Stimulated activated naive CD4-positive, alpha-beta T cell treated with Interleukin-2 at 50 U/mL for 16 hours (primary cell): Measurements from ENCODE around the gene PCP4L1.
"Not testable (repeated sequence)": the region's sequence is repeated elsewhere in the genome, so short reads cannot be mapped to it uniquely, and the experiment has no call there.

Experiments
- DNase-seq: peaks from one replicate; lab custom pipeline; 2025; lab: John Stamatoyannopoulos, UW

PCP4L1 gene

DNA sequence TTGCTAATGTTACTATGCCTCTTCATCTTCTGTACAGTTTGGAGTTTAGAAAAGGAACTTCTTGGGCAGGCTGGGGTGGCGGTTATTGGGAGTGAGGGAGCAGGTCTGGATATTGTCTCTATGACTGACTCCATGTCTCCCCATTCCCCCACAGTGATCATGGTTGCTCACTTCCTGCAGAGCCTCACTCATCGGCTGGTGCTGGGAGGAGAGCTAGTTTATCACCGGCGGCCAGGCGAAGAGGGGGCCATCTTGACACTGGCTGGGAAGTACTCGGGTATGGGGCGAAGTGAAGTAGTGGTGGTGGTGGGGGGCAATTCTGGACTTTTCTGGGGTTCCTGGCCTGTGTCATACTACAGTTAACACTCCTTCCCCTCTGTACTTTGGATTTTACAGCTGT is 30.5 kb upstream of the PCP4L1 start:
- no peak for DNase-seq

DNA sequence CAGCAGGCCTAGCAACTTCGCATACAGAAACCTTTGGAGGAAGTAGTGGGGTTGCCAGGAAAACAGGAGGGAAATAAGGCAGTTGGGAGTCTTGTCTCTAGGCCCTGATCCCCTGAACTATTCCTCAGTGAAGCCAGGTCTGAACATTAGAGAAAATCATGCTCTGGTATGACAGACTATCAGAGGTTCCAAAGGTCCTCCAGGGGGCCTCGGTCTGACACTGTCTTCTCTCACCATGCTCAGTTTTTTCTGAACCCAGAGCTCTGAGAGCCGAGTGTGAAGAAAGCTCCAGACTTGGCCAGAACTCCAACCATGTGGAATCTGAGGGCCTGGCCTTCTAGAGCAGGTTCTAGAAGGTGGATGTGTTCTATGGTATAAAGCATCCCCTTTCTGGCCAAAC is 28.6 kb upstream of the PCP4L1 start:
- DNase-seq = no peak

DNA sequence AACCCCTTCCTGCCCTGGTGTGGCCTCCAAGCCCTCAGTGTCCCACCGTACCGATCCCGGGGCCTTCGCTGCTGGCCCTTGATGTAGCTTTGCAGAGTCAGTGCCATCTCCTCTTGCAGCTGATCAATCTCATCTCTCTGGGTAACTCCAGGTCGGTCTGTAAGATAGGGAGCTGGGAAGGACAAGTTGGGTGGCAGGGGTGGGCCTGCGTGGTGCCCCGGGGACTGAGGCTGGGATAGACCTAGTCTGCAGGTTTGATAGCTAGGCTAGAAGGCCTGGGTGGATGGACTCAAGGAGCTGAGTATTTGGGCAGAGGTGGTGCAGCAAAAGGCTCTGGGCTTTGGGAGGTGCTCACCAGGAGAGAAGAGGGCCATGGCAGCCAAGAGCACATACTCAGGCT is 27.8 kb upstream of the PCP4L1 start:
- DNase-seq = no peak

DNA sequence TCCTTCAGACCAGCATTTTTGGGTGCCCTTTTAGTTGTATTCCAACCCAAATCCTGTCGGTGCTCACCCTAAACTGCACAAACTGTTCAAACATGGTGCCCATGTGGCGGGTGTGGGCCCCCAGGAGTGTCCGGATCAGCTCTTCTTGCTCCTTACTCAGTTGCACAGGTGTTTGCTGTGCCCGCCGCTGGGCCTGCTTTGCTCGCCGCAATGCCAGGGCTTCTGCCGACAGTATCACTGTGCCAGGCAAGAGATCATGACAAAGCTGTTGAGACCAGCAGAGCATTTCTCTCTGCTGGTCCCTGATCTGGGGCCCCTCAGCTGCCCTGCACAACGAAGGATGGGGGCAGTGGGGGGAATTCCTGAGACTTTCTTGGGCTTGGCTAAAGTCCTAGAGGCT is 25.4 kb upstream of the PCP4L1 start:
- no peak for DNase-seq

DNA sequence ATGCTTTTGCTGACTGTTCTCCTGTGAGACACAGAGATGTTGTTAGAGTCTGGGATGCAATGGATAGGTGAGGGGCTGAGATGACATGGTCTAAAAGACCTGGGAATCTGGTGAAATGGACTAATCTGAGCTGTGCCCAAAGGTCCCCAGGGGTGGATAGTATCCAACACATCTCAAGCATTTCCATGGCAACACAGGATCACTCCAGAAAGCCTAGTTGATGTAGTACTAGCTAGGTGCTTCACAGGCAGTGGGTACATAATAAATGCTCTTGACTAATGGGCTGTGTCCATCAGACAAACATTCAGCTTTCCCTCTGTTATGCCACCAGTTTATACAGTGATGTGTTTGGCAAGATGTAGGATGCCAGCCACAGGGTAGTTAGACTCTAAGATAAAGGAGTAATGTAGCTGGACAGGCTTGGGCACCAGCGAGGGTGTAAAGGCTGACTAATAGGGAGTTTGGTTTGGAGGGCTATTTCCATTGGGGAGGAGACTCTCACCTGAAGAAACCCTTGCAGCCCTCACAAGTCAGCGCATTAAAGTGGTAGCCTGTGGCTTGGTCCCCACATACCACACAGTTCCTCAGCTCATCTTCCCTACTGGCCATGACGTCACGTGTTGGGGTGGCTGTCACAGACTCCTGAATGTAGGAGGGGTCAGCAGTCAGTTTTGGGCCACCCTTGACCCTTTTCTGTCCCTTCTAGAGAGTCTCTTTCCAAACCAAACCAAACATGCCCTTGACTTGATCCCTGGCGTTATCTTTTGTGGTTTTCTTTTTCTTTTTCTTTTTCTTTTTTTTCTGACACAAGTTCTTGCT is 22.4 kb upstream of the PCP4L1 start:
- DNase-seq = no peak

DNA sequence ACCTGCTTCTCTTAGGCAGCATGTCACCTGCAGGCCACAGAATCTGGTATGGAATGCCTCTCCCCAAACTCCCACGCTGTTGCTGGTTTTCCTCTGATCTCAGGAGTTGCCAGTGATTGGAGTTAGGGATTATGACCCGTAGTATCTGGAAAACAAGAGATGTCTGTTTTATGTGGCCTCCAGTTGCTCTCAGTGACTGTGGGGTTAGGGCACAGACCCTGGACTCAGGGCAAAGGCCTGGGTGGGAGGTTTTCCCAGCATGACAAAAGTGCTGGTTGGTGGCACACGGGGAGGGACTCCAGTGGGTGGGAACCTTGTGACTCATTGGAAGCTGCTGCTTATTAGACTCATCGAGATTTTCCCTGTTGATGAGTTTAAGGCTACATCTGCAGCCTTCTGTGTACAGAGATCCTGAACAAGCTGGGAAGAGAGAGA is 20.5 kb upstream of the PCP4L1 start, which contains the start of gene NR1I3:
NR1I3 (minus strand) TSS at position 165 of the 435 bp plus-strand sequence. CDS start 1,638 bp downstream, outside the sequence.
- DNase-seq = no peak

DNA sequence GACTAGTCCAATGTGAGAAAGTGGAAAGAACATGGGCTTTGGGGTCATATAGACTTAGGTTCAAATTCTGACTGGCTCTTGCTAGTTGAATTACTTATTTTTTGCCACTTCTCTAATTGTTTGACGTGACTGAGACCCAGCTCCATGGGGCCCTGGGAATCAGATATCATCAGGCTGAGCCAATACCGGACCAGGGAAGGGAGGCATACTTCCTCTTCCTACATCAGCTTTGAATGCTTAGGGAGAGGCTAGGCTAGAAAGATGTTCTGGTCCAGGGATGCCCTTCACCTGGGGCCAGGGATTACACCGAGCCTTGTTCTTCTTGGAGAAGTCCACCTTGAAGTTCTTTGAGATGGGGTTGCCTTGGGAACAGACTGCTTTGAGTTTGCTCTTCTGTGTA is 16.9 kb upstream of the PCP4L1 start:
- DNase-seq = no peak

DNA sequence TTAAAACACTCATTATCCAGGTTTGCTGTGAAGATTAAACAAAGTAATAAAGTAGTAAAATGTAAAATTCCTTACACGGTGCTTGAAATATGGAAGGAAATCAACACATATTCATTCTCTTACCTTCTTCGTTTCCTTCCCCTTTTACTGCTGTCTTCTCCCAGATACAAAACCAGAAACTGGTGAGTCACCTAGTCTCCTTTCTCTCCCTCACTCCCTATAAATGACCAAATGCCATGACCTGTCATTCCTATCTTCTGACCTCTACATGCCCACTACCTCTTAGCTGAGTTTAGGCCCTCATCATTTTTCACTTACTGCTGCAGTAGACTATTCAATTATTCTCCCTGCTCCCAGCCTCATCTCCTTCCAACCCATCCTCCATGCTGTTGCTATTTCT is 16.2 kb upstream of the PCP4L1 start:
- DNase-seq = no peak

DNA sequence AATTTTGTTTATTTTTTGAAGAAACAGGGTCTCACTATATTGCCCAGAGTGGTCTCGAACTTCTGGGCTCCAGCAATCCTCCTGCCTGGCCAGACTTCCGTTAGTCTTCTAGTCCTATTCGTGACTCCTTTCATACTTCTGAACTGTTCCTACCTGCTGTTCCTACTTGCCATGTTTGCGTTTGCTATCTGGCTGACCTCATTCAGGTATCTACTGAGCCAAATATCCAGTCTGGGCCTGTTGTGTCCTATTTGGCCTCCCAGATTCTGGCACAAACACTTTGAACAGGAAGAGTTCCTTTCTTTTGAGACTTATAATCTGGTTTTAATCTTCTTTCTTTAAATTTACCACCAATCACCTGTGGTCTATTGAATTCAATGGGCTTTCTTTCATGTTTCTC is 13.7 kb upstream of the PCP4L1 start:
- no peak for DNase-seq

DNA sequence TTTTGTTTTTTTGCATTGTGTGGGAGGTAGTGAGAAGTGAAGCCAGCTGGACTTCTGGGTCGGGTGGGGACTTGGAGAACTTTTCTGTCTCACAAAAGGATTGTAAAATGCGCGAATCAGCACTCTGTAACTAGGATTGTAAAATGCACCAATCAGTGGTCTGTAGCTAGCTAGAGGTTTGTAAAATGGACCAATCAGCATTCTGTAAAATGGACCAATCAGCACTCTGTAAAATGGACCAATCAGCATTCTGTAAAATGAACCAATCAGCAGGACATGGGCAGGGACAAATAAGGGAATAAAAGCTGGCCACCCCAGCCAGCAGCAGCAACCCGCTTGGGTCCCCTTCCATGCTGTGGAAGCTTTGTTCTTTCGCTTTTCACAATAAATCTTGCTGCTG is 8.4 kb upstream of the PCP4L1 start:
- not testable (repeated sequence) for DNase-seq

DNA sequence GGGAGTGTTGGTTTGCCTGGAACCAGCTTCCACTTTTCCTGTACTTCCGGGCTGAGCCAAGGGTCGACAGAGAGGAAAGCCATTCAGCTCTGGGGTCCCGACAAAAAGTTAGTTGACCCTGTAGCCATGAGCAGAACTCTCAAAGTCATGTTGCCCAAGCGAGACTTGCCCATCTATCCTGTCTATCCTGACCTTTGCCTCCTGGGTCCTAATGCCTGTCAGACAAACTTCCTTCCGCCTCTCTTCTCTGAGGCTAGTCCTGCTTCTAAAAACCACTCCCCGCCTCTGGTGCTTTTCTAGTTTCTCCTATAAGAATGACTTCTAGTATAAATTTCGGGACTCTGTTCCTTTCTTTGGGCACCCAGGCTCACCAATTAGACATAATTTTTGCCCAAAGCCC is 7.7 kb upstream of the PCP4L1 start:
- DNase-seq = no peak

DNA sequence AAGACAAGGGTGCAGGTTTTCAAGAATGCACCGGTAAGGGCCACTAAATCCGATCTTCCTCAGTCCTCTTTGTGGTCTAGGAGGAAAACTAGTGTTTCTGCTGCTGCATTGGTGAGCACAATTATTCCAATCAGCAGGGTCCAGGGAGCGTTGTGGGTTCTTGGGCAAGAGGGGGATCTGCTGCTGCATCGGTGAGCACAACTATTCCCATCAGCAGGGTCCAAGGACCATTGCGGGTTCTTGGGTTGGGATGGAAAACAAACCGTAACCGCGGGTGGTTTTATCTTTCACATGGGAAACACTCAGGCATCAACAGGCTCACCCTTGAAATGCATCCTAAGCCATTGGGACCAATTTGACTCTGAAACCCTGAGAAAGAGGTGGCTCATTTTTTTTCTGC is 7.0 kb upstream of the PCP4L1 start:
- no peak for DNase-seq

DNA sequence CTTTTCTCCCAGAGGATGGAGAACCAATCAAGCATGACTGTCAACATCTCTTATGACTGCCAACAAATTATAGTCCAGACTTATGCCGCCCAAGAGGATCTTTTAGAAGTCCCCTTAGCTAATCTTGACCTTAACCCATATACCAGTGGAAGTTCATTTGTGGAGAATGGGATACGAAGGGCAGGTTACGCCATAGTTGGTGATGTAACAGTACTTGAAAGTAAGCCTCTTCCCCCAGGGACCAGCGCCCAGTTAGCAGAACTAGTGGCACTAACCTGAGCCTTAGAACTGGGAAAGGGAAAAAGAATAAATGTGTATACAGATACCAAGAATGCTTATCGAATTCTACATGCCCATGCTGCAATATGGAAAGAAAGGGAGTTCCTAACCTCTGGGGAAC is 3.2 kb upstream of the PCP4L1 start:
- DNase-seq = not testable (repeated sequence)

DNA sequence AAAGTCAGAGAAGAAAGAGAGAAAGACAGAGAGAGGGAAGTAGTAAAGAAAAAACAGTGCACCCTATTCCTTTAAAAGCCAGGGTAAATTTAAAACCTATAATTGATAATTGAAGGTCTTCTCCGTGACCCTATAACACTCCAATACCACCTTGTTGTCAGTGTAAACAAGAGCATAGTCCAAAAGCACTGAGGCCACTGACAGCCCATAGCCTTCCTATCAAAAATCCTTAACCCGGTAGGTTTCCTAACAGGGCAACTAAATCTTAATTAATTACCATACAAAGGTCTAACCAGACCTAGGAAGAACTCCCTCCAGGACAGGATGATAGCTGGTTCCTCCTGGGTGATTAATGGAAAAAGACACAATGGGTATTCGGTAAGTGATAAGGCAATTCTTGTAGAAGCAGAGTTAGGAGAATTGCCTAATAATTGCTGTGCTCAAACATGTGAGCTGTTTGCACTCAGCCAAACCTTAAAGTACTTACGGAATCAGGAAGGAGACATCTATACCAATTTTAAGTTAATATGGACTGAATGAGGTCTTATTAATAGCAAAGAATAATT is 2.5 kb upstream of the PCP4L1 start:
- not testable (repeated sequence) for DNase-seq

DNA sequence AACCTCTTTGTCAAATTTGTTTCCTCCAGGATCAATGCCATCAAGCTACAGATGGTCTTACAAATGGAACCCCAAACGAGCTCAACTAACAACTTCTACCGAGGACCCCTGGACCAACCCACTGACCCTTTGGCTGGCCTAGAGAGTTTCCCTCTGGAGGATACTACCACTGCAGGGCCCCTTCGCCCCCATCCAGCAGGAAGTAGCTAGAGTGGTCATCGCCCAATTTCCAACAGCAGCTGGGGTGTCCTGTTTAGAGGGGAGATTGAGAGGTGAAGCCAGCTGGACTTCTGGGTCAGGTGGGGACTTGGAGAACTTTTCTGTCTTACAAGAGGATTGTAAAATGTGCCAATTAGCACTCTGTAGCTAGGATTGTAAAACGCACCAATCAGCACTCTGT is 1.4 kb upstream of the PCP4L1 start:
- not testable (repeated sequence) for DNase-seq

DNA sequence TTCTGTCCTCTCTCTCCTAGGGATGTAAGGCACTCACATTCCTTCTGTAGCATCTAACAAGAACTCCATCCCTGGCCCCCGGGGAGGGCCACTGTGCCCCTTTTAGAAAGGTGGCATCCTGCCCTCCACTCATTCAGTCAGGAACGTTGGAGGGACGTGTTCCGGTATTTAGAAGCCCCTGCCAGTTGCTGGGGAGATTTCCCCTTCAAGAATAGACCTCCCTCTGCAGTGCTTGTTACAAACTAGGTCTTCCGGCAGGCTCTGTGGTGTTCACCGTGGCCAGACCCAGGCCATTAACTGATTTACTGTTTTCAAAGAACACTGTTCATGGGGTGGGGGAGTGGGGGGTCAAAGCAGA is 779 bp downstream of the PCP4L1 start:
- DNase-seq = no peak

DNA sequence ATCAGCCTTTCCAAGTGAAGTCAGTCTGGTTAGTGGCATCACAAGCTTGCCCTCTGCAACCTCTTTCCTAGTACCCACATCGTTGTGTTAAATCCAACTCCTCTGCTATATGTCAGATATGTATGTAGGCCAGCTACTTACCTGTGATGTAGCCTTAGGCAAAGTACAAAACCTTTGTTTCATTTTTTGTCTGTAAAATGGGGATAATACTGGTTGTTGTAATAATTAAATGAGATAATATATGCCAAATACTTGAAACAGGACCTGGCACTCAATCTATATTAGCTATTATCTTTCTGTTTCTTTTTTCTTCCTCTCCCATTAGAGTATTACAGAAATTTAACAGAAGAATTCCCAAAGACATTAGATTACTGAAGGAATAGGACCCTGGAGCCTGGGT is 1.2 kb downstream of the PCP4L1 start:
- no peak for DNase-seq

DNA sequence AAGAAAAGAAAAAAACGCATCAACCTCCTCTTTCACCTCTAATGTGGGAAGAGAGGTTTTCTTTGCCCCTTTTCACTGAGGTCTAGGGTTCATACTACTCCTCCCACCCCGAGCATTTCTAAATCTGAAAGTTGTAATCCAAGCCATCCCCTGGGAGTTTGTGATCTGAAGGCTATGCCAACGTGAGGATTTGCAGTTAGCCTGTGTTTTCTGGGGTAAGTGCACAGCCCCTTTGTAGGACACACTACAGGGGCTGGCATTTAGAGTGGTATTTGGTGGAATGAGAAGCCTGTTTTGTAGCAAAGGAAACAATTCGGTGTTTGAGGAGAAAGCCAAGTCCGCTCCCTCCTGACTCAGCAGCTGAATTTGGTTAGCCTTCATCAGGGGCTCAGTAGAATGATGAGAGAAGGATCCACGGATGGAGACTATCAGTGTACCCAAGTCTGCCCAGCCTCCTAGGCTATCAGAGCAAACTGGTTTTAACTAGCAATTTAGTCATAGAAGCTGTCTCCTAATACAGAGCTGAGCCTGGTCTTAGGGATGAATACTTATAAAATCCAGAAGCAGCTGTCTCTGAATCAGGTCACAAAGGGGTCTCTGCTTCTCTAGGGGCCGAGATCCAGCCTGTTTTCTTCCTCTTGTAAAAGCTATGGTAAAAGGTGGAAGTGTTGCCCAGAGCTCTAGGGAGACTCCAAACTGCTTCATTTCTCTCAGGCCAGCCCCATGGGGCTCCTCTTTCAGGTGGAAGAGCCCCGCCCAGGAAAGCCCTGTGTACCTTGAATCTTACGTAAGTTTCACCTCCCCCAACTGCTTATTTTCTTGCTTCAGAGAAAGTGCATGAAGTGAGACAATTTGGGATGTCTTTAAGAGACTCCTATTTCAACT is 2.1 kb downstream of the PCP4L1 start:
- no peak for DNase-seq

DNA sequence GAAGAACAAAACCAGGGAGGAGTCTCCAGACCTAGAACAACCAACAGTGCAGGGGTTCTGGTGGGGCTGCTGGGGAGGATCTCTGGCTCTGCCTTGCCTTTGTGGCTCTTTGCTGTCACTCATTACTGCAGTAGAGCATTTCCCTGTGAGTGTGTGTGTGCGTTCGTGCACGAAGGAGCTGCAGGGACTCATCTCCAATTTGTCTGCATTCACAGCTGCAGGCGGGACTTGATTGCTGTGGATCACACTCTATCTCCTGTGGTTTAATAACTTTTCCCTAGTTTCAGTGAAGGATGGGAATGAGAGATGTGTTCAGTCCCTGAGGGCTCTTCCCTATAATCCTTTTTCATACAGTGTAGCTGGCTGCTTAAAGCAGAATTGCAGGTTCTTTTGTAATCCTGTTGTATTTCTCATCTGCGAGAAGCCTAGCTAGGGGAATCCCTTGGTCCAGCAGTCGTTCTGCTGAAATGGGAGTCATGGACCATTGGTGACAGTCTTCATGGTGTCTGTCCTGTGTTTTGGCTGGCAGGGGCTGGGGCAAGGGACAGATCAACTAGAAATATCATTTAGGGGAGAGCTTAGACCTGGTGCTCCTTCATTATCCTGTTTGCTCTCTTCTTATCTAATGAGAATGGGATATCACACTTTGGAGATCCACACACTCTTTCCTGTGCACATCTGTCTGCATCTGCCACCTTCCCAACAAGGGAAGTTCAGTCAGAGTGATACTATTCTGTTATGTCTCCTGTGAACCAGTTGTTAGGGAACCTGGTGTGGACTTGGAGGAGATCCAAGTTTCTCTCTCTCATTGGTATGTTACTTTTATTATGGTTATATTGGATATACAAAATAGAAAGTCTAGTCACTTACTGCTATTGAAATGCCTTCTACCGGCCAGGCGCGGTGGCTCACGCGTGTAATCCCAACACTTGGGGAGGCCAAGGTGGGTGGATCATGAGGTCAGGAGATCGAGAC is 3.0 kb downstream of the PCP4L1 start:
- no peak for DNase-seq

DNA sequence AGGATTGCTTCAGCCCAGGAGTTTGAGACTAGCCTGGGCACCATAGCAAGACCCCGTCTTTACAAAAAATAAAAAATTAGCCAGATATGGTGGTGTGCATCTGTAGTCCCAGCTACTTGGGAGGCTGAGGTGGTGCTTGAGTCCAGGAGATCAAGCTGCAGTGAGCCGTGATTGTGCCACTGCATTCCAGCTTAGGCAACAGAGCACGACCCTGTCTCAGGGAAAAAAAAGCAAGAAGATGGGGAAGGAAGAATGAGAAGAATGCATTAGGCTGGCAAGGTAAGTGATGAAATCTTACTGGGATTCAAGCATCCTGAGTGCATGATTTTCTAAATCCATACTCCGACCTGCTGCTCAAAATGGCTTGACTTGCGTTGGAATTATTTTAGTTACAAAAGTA is 6.8 kb downstream of the PCP4L1 start:
- DNase-seq = no peak

DNA sequence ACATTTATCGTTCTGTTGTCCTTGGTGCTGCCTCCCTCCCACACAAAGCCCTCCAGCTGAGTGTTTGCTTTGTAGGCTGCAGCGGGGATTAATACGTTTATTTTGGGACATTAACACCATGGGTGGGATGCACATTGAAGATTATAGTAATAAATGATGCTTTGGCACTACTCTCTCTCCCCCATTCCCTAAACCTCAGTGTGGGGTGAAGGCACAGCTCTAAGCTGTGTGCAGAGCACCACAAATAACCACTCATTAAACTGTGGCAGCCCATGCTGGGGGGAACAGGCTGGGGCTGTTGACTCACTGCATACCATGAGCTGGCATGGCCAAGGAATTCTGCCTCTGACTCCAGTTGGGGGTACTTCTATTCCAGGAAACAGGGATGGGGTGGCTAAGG is 7.7 kb downstream of the PCP4L1 start:
- DNase-seq = no peak

DNA sequence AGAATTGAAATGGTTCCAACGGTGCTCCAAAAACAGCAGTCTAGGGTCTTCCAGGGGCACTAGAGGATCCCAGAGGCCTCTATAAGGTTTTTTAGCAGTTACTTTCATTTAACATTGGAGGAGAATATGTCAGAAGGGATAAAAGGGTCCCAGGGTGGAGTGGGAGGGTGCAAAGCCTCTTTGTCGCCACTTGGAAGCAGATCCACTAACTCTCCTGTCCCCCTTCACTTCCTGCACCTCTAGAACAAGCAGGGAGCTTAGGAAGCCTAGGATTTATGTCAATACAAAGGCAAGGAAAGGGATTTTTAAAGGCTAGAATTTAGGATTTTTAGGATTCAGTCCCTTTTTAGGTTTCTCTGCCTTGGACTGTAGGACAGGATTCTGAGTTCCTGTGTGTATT is 8.3 kb downstream of the PCP4L1 start:
- DNase-seq = no peak
